Panc1 (cell line): ENCODE results near the gene MC3R.

Source experiments
- CTCF ChIP-seq: fragments of 450-650 bp; IDR thresholded peaks from 2 replicates; pipeline ENCODE4 v1.5.1; 2017; ENCODE audit warnings: mild to moderate bottlenecking
- POLR2AphosphoS5 ChIP-seq: IDR thresholded peaks from 2 replicates; pipeline ENCODE4 v1.6.1; 2012; ENCODE audit warnings: mild to moderate bottlenecking, low read depth, low read length, moderate library complexity
- REST ChIP-seq, 2 experiments: IDR thresholded peaks; 2 replicates each; pipeline ENCODE4 v1.6.1; 2011 to 2012; ENCODE audit warnings: low read depth in 2 of 2, control low read depth in 1 of 2, low read length in 1 of 2, mild to moderate bottlenecking in 1 of 2, moderate library complexity in 1 of 2; ENCODE audit not compliant: insufficient read depth in 1 of 2
- SIN3A ChIP-seq: IDR thresholded peaks from 2 replicates; pipeline ENCODE4 v1.6.1; 2012; ENCODE audit warnings: low read depth, mild to moderate bottlenecking, low read length, moderate library complexity, borderline replicate concordance; ENCODE audit not compliant: insufficient read depth
- TCF7L2 ChIP-seq: IDR thresholded peaks from 2 replicates; pipeline ENCODE4 v1.6.1; 2011; ENCODE audit warnings: mild to moderate bottlenecking, low read depth, low read length, inconsistent platforms

GRCh38 chr20:56237335-56237734, 11.2 kb upstream of the MC3R start:
- no peak for TF ChIP-seq POLR2AphosphoS5
- no peak for TF ChIP-seq CTCF
- TF ChIP-seq SIN3A, result no peak
- TF ChIP-seq TCF7L2, result no peak
- no peak for TF ChIP-seq REST (IDR thresholded peaks at IDR 0.05; ENCODE audit: insufficient read depth in 1 of 2, low read depth in 2 of 2, low read length in 1 of 2)
